RWPE2 (cell line): ENCODE measurements around the gene GPR42.
A peak's percentile ranks its signal among the peaks of the same experiment; 100 is the strongest.
"Not testable (repeated sequence)": the region's sequence is repeated elsewhere in the genome, so short reads cannot be mapped to it uniquely, and the experiment has no call there.

Experiments used
- ATAC-seq: fragments of 200-7000 bp; cut with Tn5 transposase; 3 replicates; pipeline ENCODE4 v1.9.1; 2021; ENCODE audit warnings: low read depth
- DNase-seq: peaks from one replicate; pipeline ENCODE4 v3.0.0-alpha.2; 2020; ENCODE audit warnings: low spot score
- H3K27ac ChIP-seq: fragments of 450-650 bp; 2 replicates; pipeline ENCODE4 v1.5.1; 2017; ENCODE audit warnings: mild to moderate bottlenecking; ENCODE audit not compliant: poor library complexity, severe bottlenecking
- H3K27me3 ChIP-seq: fragments of 250-450 bp; sonication (Bioruptor Pico); 2 replicates; pipeline ENCODE4 v1.5.1; 2021; ENCODE audit warnings: mild to moderate bottlenecking, moderate library complexity; ENCODE audit not compliant: insufficient read depth, poor library complexity, severe bottlenecking
- H3K36me3 ChIP-seq: fragments of 250-450 bp; sonication (Bioruptor Pico); 2 replicates; pipeline ENCODE4 v1.5.1; 2020; ENCODE audit warnings: low read depth, mild to moderate bottlenecking, moderate library complexity
- H3K4me1 ChIP-seq: fragments of 250-450 bp; sonication (Bioruptor Pico); 2 replicates; pipeline ENCODE4 v1.5.1; 2021; ENCODE audit warnings: mild to moderate bottlenecking, moderate library complexity; ENCODE audit not compliant: insufficient read depth, poor library complexity, severe bottlenecking
- H3K4me3 ChIP-seq: fragments of 250-450 bp; sonication (Bioruptor Pico); 2 replicates; pipeline ENCODE4 v1.5.1; 2021; ENCODE audit warnings: mild to moderate bottlenecking, moderate library complexity; ENCODE audit not compliant: severe bottlenecking
- H3K9me3 ChIP-seq: fragments of 250-450 bp; sonication (Bioruptor Pico); 2 replicates; pipeline ENCODE4 v1.5.1; 2021; ENCODE audit warnings: mild to moderate bottlenecking, moderate library complexity; ENCODE audit not compliant: severe bottlenecking
- CTCF ChIP-seq: fragments of 450-650 bp; IDR thresholded peaks from one replicate; pipeline ENCODE4 v1.5.1; 2017; ENCODE audit warnings: mild to moderate bottlenecking, moderate library complexity; ENCODE audit not compliant: poor library complexity, severe bottlenecking

GPR42 gene

GRCh38 chr19:35400773-35401100 lies 29.9 kb downstream of the GPR42 start:
- ATAC-seq, result no peak
- DNase-seq, result peak; percentile 13
- no peak for TF ChIP-seq CTCF
- H3K4me1 ChIP-seq, result peaks cover 3% of the 10 kb centered on the region
- H3K4me3 ChIP-seq, result no peak overlapping the region
- H3K36me3 ChIP-seq, result no peaks in the 10 kb centered on the region
- H3K27ac ChIP-seq, result no peak overlapping the region
- no peaks in the 10 kb centered on the region for H3K9me3 ChIP-seq
- no peaks in the 10 kb centered on the region for H3K27me3 ChIP-seq

- ATAC-seq, H3K4me3 ChIP-seq, H3K36me3 ChIP-seq, H3K27ac ChIP-seq, DNase-seq, H3K9me3 ChIP-seq, H3K4me1 ChIP-seq, H3K27me3 ChIP-seq: not testable (repeated sequence)
Observed at GRCh38 chr19:35401416-35401815, 30.5 kb downstream of the GPR42 start.

- Histone ChIP-seq H3K27ac (no peak overlapping the region), H3K27me3 (no peaks in the 10 kb centered on the region), H3K9me3 (no peaks in the 10 kb centered on the region), H3K4me3 (no peak overlapping the region), H3K4me1 (peaks cover 3% of the 10 kb centered on the region), H3K36me3 (no peaks in the 10 kb centered on the region)
- ATAC-seq (no peak), DNase-seq (no peak)
- TF ChIP-seq CTCF, result no peak
Observed at GRCh38 chr19:35403116-35403760, 32.4 kb downstream of the GPR42 start.

GRCh38 chr19:35404879-35405622 lies 34.2 kb downstream of the GPR42 start:
- Histone ChIP-seq H3K4me3 (no peak overlapping the region), H3K27me3 (peaks cover 12% of the 10 kb centered on the region), H3K9me3 (no peaks in the 10 kb centered on the region), H3K27ac (no peak overlapping the region), H3K36me3 (no peaks in the 10 kb centered on the region), H3K4me1 (peaks cover 3% of the 10 kb centered on the region)
- no peak for TF ChIP-seq CTCF
- DNase-seq (peak; percentile 72), ATAC-seq (peak; percentile 90)

- no peak overlapping the region for H3K4me3 ChIP-seq
- peaks cover 3% of the 10 kb centered on the region for H3K4me1 ChIP-seq
- no peaks in the 10 kb centered on the region for H3K9me3 ChIP-seq
- no peak for TF ChIP-seq CTCF
- ATAC-seq (no peak), DNase-seq (no peak)
- H3K27ac ChIP-seq, result no peak overlapping the region
- peaks cover 21% of the 10 kb centered on the region for H3K27me3 ChIP-seq
- no peaks in the 10 kb centered on the region for H3K36me3 ChIP-seq
Observed at GRCh38 chr19:35407619-35408018, 36.8 kb downstream of the GPR42 start.
